GM18520 (cell line): Measurements from ENCODE around the gene RPSA.
"Not testable (repeated sequence)": the region's sequence is repeated elsewhere in the genome, so short reads cannot be mapped to it uniquely, and the experiment has no call there.

Experiments
- ATAC-seq: cut with Tn5 transposase; IDR thresholded peaks from one replicate; pipeline ENCODE4 v1.9.1; 2021; ENCODE audit not compliant: unreplicated experiment

The RPSA gene

DNA sequence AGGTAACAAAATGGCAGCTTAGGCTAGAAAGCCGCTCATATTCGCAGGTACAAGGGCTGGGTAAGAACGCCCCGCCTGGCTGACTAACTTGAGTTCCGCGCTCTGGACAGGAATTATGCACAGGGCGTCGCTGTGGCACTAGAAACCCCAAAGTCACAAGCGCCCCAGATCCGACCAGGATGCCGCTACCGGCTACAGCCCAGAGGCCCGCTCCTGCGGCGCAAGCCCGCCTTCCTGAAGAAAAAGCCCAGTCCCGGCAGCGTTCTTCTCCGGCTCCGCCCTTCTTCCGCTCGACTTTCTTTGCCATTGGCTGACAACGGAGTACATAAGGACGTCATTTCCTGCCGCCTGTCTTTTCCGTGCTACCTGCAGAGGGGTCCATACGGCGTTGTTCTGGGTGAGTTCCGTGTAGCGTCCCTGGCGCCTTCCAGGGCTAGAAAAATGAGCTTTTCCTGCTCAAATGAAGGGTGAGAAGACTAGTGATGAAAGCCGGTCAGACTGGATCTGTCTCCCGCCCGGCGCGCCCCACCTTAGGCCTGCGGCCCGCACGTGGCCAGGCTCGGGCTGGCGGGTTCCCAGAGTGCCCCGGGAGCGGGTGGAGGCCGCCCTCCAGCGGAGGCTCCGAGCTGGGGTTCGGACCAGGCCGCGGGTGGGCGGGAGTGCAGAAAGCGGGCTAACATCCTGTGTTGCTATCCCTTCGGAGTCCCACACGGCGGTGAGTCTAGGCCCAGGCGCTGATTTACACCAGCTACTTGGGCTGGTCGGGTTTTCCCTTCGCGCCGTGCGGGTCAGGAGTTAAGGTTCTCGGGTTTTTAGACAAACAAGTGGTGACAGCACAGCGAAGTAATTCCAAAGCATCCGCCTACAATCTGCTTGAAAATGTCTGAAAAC lies at the start of gene RPSA:
RPSA (plus strand) TSS at position 353 of the 891 bp plus-strand sequence. CDS start 934 bp downstream, outside the sequence.
- ATAC-seq, result peak; percentile 90

GRCh38 chr3:39358333-39358732 lies 48.2 kb upstream of the RPSA start:
- ATAC-seq, result no peak

- ATAC-seq, result no peak
Measured at GRCh38 chr3:39361252-39361927, 45.1 kb upstream of the RPSA start.

- no peak for ATAC-seq
Measured at GRCh38 chr3:39362192-39362591, 44.3 kb upstream of the RPSA start.

- no peak for ATAC-seq
Measured at GRCh38 chr3:39362812-39363211, 43.7 kb upstream of the RPSA start.

DNA sequence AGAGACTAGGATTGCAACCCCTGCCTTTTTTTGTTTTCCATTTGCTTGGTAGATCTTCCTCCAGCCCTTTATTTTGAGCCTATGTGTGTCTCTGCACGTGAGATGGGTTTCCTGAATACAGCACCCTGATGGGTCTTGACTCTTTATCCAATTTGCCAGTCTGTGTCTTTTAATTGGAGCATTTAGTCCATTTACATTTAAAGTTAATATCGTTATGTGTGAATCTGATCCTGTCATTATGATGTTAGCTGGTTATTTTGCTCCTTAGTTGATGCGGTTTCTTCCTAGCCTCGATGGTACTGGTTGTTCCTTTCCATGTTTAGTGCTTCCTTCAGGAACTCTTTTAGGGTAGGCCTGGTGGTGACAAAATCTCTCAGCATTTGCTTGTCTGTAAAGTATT lies 36.1 kb upstream of the RPSA start:
- ATAC-seq, result not testable (repeated sequence)

DNA sequence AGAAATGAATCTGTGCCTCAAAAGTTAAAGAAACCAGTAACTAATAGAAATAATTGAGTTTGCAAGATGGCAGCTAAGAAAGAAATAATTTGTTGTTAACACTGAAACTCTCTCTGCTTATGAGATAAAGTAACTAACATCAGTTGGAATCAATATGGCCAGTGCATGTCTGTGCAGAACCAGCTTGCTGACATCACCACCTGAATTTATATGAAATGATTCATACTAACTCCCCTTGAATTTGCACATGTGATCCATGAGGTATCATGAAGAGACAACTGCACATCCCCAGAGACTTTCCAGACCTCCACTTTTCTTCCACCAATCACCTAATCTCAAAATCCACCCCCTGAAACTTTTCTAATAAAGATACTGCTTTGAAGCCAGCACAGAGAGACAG lies 33.7 kb upstream of the RPSA start:
- ATAC-seq, result no peak

GRCh38 chr3:39376959-39377634 lies 29.4 kb upstream of the RPSA start:
- no peak for ATAC-seq

DNA sequence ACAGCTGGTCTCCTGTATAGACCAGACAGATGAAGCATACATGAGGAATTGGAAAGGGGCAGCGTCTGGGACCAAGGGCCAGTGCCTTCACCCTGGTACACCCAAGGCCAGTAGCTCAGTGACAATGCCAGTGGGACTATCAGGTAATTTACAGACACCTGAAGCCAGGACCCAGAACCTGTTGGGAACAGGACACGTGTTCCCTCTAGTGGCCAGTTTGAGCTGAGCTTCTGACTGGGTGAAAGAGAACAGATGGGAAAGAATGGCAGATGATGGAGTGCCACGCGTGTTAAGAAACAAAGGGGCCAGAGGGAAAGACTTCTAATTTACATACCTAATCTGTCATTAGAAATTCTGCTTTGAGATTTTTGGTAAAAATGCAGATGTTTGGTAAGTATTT lies 28.4 kb upstream of the RPSA start:
- no peak for ATAC-seq

DNA sequence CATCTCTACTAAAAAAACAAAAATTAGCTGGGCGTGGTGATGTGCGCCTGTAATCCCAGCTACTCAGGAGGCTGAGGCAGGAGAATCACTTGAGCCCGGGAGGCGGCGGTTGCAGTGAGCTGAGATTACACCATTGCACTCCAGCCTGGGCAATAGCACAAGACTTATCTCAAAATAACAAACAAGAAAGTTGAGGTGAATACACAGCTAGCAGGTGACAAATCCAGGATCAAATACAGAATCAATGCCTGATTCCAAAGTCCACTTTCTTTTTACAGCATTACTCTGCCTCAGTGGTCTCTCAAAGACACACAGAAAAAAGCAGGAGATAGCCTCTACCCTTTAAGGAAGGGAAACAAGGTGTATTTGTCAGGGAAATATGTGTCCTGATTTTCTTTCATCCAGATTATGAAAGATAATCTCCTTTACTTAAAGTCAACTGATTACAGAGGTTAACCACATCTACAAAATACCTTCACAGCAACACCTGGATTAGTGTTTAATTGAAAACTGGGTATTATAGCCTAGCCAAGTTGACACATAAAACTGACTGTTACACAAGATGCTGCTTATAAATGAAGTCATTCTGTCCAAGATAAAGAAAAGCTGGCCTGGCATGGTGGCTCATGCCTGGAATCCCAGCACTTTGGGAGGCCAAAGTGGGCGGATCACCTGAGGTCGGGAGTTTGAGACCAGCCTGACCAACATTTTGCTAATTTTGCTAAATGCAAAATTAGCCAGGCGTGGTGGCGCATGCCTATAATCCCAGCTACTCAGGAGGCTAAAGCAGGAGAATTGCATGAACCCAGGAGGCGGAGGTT lies 27.4 kb upstream of the RPSA start:
- ATAC-seq, result no peak

DNA sequence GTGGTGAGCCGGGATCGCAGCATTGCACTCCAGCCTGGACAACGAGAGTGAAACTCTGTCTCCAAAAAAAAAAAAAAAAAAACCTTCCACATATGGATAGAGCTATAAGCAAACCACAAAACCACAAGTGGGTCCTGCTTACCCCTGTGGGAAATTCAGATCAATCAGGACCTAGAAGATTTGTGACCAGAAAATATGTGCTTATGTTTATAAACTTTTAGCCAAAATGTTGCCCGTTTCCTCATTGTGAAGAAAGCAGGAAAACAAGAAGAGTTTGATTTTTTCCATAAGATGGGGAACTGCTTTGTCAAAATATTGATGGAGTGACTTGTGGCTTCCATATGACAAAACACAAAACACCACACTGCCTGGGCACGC lies 26.8 kb upstream of the RPSA start:
- ATAC-seq, result no peak

GRCh38 chr3:39381432-39381831 lies 25.1 kb upstream of the RPSA start:
- no peak for ATAC-seq

- peak; percentile 43 for ATAC-seq
Measured at GRCh38 chr3:39383045-39383880, 23.3 kb upstream of the RPSA start, which contains the start of gene SLC25A38. Gene SLC25A38, plus strand, starts transcription at chr3:39383370. Its CDS starts 355 bp downstream, at chr3:39383725.

DNA sequence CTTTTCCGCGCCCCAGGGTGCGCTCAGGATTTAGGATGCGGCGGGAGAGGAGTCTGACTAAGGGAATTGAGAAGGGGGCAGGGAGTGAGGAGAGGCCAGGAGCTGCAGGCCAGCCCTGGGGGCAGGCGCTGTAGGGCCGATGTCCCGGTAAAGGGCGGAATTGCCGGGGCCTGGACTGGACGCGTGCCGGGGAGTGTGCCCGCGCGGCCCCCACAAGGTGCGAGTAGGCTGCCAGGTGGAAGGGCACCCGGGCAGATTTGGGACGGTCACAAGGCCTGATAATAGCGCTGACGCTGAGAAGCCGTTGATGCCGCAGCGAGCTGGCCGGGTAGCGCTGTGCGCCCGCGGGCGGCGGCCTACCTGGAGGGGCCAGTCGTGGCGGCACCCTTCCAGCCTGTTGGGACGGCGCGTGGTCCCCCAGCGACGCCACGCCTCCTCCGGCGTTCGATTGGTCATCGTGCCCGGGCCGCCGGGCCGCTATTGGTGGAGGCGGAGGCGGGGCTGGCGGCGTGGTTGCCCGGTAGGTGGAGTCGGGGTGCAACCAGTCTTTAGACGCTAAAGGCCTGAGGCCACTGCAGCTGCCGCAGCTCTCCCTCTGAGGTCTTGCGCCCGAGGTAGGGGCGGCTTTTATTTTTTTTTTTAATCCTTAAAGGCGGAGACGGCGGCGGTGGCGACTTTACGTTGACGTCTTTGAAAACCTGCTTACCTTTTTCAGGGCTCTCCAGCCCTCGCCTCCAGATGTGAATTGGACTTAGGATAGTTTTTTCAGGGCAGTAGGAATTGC lies 22.4 kb upstream of the RPSA start:
- peak; percentile 70 for ATAC-seq

- ATAC-seq, result no peak
Measured at GRCh38 chr3:39384665-39385000, 21.9 kb upstream of the RPSA start.

DNA sequence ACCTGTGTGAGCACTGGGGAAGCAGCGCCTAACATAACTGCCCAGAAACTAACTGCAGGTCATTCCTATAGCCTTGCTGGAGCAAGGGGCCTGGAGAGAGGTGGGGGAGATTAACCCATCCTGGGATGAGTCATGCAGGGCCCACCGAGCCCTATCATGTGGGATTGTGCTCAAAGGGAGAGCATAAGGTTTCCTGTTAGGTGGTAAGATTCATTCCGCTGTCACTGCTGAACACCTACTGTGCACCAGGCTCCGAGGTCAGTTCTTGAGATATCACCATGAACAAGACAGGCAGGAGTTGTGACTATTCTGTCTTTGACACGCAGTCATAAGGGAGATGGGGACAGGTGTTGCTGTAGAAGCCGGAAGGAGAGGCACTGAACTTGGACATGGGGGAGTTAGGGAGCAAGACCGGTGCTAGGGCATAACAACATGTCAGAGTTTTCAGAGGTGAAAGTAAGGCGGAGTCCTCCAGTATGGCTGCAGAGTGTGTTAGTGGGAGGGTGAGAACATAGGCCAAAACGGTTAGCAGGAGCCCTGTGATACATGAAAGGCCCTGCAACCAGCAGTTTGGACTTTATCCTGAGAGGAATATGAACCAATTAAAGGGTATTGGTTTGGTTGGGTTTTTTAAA lies 20.9 kb upstream of the RPSA start:
- ATAC-seq, result no peak

DNA sequence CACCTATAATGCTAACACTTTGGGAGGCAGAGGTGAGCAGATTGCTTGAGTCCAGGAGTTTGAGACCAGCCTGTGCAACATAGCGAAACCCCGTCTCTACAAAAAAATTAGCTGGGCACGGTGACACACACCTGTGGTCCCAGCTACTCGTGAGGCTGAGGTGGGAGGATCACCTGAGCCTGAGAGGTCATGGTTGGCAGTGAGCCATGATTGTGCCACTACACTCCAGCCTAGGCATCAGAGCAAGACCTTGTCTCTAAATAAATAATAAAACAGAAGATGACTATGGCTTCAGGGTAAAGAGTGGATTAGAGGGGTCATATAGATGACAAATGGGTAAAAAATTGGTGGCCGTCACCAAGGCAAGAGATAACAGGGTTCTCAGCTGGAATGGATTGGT lies 20.2 kb upstream of the RPSA start:
- no peak for ATAC-seq

DNA sequence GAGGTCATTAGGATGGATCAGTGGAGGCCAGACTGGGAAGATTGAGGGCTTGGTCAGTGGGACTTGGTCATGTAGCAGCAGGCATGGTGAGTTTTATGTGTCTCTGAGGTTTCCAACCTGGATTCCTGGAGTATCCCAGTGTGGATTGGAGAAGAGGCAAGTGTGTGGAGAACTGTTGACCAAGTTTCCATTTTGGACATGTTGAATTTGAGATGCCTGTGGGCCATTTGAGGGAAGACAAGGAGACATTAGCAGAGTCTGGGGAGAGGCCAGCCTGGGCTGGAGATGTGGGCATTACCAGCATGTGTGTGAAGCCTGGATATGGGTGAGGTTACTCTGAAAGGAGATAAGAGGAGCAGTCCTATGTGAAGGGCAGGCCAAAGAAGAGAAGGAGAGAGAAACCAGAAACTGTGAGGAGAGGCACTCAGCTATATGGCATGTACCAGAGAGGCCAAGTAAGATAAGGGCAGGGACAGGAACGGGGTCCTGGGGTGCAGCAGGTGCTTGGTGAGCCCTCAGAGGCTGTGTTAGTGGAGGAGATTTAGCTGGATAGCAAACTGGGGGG lies 19.0 kb upstream of the RPSA start:
- no peak for ATAC-seq
